ENCODE results near the gene MT1B.

Gene MT1B

GRCh38 chr16:56607109-56607618 is 44.5 kb upstream of the MT1B start:
- Histone ChIP-seq H3K56ac (ENCODE audit: low read length) (peak overlapping the region; percentile 70), H2BK5ac (ENCODE audit: low read length) (no peak overlapping the region), H3K9ac (ENCODE audit: low read length) (no peak overlapping the region), H3K4ac (ENCODE audit: low read depth, low read length) (no peak overlapping the region), H3K79me2 (ENCODE audit: control insufficient read depth, insufficient read depth, low read length) (no peaks in the 10 kb centered on the region), H2BK120ac (ENCODE audit: low read depth, low read length) (no peak overlapping the region), H3K4me2 (ENCODE audit: low read length) (no peak overlapping the region), H3K23ac (ENCODE audit: low read length) (no peak overlapping the region), H4K5ac (ENCODE audit: low read length) (no peak overlapping the region), H3K79me1 (ENCODE audit: low read length) (no peaks in the 10 kb centered on the region), H4K8ac (ENCODE audit: low read depth, low read length) (no peak overlapping the region), H3K27me3 (ENCODE audit: insufficient read depth, low read length, poor library complexity) (peaks cover 6% of the 10 kb centered on the region), H3K4me1 (ENCODE audit: control insufficient read depth, low read depth, low read length) (peaks cover 9% of the 10 kb centered on the region), H3K27ac (ENCODE audit: low read depth, low read length) (no peak overlapping the region), H3K36me3 (ENCODE audit: control insufficient read depth, insufficient read depth, low read length) (no peaks in the 10 kb centered on the region), H2AK5ac (ENCODE audit: low read length) (no peak overlapping the region), H3K18ac (ENCODE audit: low read length) (peak overlapping the region; percentile 1), H3K4me3 (ENCODE audit: low read length) (no peak overlapping the region), H2BK15ac (replicated peaks; ENCODE audit: low read depth) (no peak overlapping the region)
- peak; percentile 84 for DNase-seq
- no CpG with 5 or more reads among the region's 14 CpGs for WGBS (ENCODE audit: extremely low coverage, insufficient coverage, low lambda C conversion rate)

GRCh38 chr16:56607675-56608042 is 44.0 kb upstream of the MT1B start:
- H3K9ac ChIP-seq (ENCODE audit: low read length) = peak overlapping the region; percentile 63
- DNase-seq = no peak
- WGBS (ENCODE audit: extremely low coverage, insufficient coverage, low lambda C conversion rate) = no CpG with 5 or more reads among the region's 2 CpGs
- peaks cover 9% of the 10 kb centered on the region for H3K4me1 ChIP-seq (ENCODE audit: control insufficient read depth, low read depth, low read length)
- no peak overlapping the region for H2BK120ac ChIP-seq (ENCODE audit: low read depth, low read length)
- no peak overlapping the region for H4K5ac ChIP-seq (ENCODE audit: low read length)
- no peaks in the 10 kb centered on the region for H3K36me3 ChIP-seq (ENCODE audit: control insufficient read depth, insufficient read depth, low read length)
- no peaks in the 10 kb centered on the region for H3K79me2 ChIP-seq (ENCODE audit: control insufficient read depth, insufficient read depth, low read length)
- no peak overlapping the region for H2BK5ac ChIP-seq (ENCODE audit: low read length)
- H3K4me3 ChIP-seq (ENCODE audit: low read length) = no peak overlapping the region
- H3K23ac ChIP-seq (ENCODE audit: low read length) = no peak overlapping the region
- H2BK15ac ChIP-seq (replicated peaks; ENCODE audit: low read depth) = no peak overlapping the region
- peak overlapping the region; percentile 45 for H3K27ac ChIP-seq (ENCODE audit: low read depth, low read length)
- H3K27me3 ChIP-seq (ENCODE audit: insufficient read depth, low read length, poor library complexity) = peaks cover 6% of the 10 kb centered on the region
- no peak overlapping the region for H3K4ac ChIP-seq (ENCODE audit: low read depth, low read length)
- peak overlapping the region; percentile 82 for H3K56ac ChIP-seq (ENCODE audit: low read length)
- H3K4me2 ChIP-seq (ENCODE audit: low read length) = no peak overlapping the region
- no peaks in the 10 kb centered on the region for H3K79me1 ChIP-seq (ENCODE audit: low read length)
- peak overlapping the region; percentile 62 for H3K18ac ChIP-seq (ENCODE audit: low read length)
- H4K8ac ChIP-seq (ENCODE audit: low read depth, low read length) = no peak overlapping the region
- no peak overlapping the region for H2AK5ac ChIP-seq (ENCODE audit: low read length)

- no peak within 1 kb of the TSS for H3K4ac ChIP-seq (ENCODE audit: low read depth, low read length)
- no CpG with 5 or more reads among the region's 62 CpGs for WGBS (ENCODE audit: extremely low coverage, insufficient coverage, low lambda C conversion rate)
- peak within 1 kb of the TSS; percentile 45 for H3K27ac ChIP-seq (ENCODE audit: low read depth, low read length)
- no peak within 1 kb of the TSS for H4K5ac ChIP-seq (ENCODE audit: low read length)
- H2AK5ac ChIP-seq (ENCODE audit: low read length) = no peak within 1 kb of the TSS
- H3K36me3 ChIP-seq (ENCODE audit: control insufficient read depth, insufficient read depth, low read length) = no peaks in the 10 kb centered on the region
- DNase-seq = peak; percentile 96
- no peak within 1 kb of the TSS for H4K8ac ChIP-seq (ENCODE audit: low read depth, low read length)
- no peaks in the 10 kb centered on the region for H3K79me2 ChIP-seq (ENCODE audit: control insufficient read depth, insufficient read depth, low read length)
- H3K23ac ChIP-seq (ENCODE audit: low read length) = peak within 1 kb of the TSS; percentile 83
- peaks cover 6% of the 10 kb centered on the region for H3K27me3 ChIP-seq (ENCODE audit: insufficient read depth, low read length, poor library complexity)
- H3K9ac ChIP-seq (ENCODE audit: low read length) = peak within 1 kb of the TSS; percentile 63
- H3K56ac ChIP-seq (ENCODE audit: low read length) = peak within 1 kb of the TSS; percentile 82
- H3K4me3 ChIP-seq (ENCODE audit: low read length) = peak within 1 kb of the TSS; percentile 24
- peak within 1 kb of the TSS; percentile 66 for H2BK120ac ChIP-seq (ENCODE audit: low read depth, low read length)
- peak within 1 kb of the TSS; percentile 52 for H3K4me2 ChIP-seq (ENCODE audit: low read length)
- H3K79me1 ChIP-seq (ENCODE audit: low read length) = no peaks in the 10 kb centered on the region
- no peak within 1 kb of the TSS for H2BK15ac ChIP-seq (replicated peaks; ENCODE audit: low read depth)
- H3K4me1 ChIP-seq (ENCODE audit: control insufficient read depth, low read depth, low read length) = peaks cover 9% of the 10 kb centered on the region
- H2BK5ac ChIP-seq (ENCODE audit: low read length) = no peak within 1 kb of the TSS
- peak within 1 kb of the TSS; percentile 62 for H3K18ac ChIP-seq (ENCODE audit: low read length)
These were observed 43.4 kb upstream of the MT1B start, which contains the start of gene MT2A for GRCh38 chr16:56608043-56608875. TSS of gene MT2A (plus strand) at chr16:56608584. CDS start at chr16:56608656, 72 bp downstream.

GRCh38 chr16:56608876-56609462 is 42.7 kb upstream of the MT1B start:
- no peak overlapping the region for H3K23ac ChIP-seq (ENCODE audit: low read length)
- H4K8ac ChIP-seq (ENCODE audit: low read depth, low read length) = no peak overlapping the region
- peak overlapping the region; percentile 52 for H3K4me2 ChIP-seq (ENCODE audit: low read length)
- H3K56ac ChIP-seq (ENCODE audit: low read length) = peak overlapping the region; percentile 58
- no peak overlapping the region for H3K27ac ChIP-seq (ENCODE audit: low read depth, low read length)
- H3K36me3 ChIP-seq (ENCODE audit: control insufficient read depth, insufficient read depth, low read length) = no peaks in the 10 kb centered on the region
- H2BK120ac ChIP-seq (ENCODE audit: low read depth, low read length) = no peak overlapping the region
- DNase-seq = peak; percentile 55
- no peak overlapping the region for H2AK5ac ChIP-seq (ENCODE audit: low read length)
- no peaks in the 10 kb centered on the region for H3K79me2 ChIP-seq (ENCODE audit: control insufficient read depth, insufficient read depth, low read length)
- H4K5ac ChIP-seq (ENCODE audit: low read length) = no peak overlapping the region
- WGBS (ENCODE audit: extremely low coverage, insufficient coverage, low lambda C conversion rate) = no CpG with 5 or more reads among the region's 21 CpGs
- peak overlapping the region; percentile 13 for H3K18ac ChIP-seq (ENCODE audit: low read length)
- no peak overlapping the region for H2BK5ac ChIP-seq (ENCODE audit: low read length)
- H3K4me1 ChIP-seq (ENCODE audit: control insufficient read depth, low read depth, low read length) = peaks cover 9% of the 10 kb centered on the region
- no peak overlapping the region for H3K4ac ChIP-seq (ENCODE audit: low read depth, low read length)
- H3K4me3 ChIP-seq (ENCODE audit: low read length) = no peak overlapping the region
- H3K27me3 ChIP-seq (ENCODE audit: insufficient read depth, low read length, poor library complexity) = peaks cover 6% of the 10 kb centered on the region
- no peak overlapping the region for H3K9ac ChIP-seq (ENCODE audit: low read length)
- no peaks in the 10 kb centered on the region for H3K79me1 ChIP-seq (ENCODE audit: low read length)
- no peak overlapping the region for H2BK15ac ChIP-seq (replicated peaks; ENCODE audit: low read depth)

GRCh38 chr16:56609463-56609921 is 42.2 kb upstream of the MT1B start:
- Histone ChIP-seq H3K36me3 (ENCODE audit: control insufficient read depth, insufficient read depth, low read length) (no peaks in the 10 kb centered on the region), H2BK5ac (ENCODE audit: low read length) (no peak overlapping the region), H3K18ac (ENCODE audit: low read length) (no peak overlapping the region), H3K79me1 (ENCODE audit: low read length) (no peaks in the 10 kb centered on the region), H2BK15ac (replicated peaks; ENCODE audit: low read depth) (no peak overlapping the region), H3K9ac (ENCODE audit: low read length) (no peak overlapping the region), H3K4me2 (ENCODE audit: low read length) (no peak overlapping the region), H2AK5ac (ENCODE audit: low read length) (no peak overlapping the region), H2BK120ac (ENCODE audit: low read depth, low read length) (no peak overlapping the region), H3K23ac (ENCODE audit: low read length) (no peak overlapping the region), H3K4me3 (ENCODE audit: low read length) (no peak overlapping the region), H3K4me1 (ENCODE audit: control insufficient read depth, low read depth, low read length) (peaks cover 9% of the 10 kb centered on the region), H3K79me2 (ENCODE audit: control insufficient read depth, insufficient read depth, low read length) (no peaks in the 10 kb centered on the region), H4K5ac (ENCODE audit: low read length) (no peak overlapping the region), H3K56ac (ENCODE audit: low read length) (no peak overlapping the region), H3K4ac (ENCODE audit: low read depth, low read length) (no peak overlapping the region), H3K27ac (ENCODE audit: low read depth, low read length) (no peak overlapping the region), H3K27me3 (ENCODE audit: insufficient read depth, low read length, poor library complexity) (peaks cover 6% of the 10 kb centered on the region), H4K8ac (ENCODE audit: low read depth, low read length) (no peak overlapping the region)
- no CpG with 5 or more reads among the region's 6 CpGs for WGBS (ENCODE audit: extremely low coverage, insufficient coverage, low lambda C conversion rate)
- no peak for DNase-seq

Data from mesendoderm (in vitro differentiated cells).